GM21619 (cell line): Measurements from ENCODE around the gene ADD1.

Experiments used
- ATAC-seq: cut with Tn5 transposase; IDR thresholded peaks from one replicate; pipeline ENCODE4 v1.9.1; 2021; ENCODE audit not compliant: unreplicated experiment

ADD1 gene

DNA sequence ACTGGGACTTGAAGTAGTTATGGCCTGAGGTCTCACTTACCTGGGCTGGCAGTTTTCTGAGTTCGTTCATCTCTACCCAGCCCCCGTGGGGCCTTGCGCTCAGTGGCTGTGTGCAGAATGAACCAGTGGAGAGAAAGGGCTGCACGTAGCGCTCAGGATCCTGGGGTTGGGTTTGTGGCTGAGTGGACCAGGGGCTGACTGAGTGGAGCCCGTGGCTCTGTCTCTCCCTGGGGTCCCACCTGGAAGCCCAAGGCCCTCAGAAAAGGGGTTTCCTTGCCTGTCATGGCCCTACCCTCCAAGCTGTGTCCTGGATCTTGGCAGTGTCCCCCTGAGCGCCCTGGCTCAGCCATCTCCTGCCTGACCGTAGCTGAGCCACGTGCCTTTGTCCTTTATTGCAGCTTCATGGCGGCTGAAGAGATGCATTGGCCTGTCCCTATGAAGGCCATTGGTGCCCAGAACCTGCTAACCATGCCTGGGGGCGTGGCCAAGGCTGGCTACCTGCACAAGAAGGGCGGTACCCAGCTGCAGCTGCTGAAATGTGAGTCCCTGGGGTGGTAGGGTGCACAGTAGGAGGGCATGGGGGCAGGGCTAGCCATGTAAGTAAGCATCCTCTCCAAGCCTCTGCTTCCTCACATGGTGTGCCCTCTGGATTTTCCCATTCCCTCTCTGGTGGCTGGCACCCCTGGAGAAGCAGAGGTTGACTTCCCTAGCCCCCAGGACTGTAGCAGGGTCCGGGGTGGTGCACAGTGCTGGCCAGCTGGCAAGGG is 23.2 kb upstream of the ADD1 start:
- no peak for ATAC-seq

DNA sequence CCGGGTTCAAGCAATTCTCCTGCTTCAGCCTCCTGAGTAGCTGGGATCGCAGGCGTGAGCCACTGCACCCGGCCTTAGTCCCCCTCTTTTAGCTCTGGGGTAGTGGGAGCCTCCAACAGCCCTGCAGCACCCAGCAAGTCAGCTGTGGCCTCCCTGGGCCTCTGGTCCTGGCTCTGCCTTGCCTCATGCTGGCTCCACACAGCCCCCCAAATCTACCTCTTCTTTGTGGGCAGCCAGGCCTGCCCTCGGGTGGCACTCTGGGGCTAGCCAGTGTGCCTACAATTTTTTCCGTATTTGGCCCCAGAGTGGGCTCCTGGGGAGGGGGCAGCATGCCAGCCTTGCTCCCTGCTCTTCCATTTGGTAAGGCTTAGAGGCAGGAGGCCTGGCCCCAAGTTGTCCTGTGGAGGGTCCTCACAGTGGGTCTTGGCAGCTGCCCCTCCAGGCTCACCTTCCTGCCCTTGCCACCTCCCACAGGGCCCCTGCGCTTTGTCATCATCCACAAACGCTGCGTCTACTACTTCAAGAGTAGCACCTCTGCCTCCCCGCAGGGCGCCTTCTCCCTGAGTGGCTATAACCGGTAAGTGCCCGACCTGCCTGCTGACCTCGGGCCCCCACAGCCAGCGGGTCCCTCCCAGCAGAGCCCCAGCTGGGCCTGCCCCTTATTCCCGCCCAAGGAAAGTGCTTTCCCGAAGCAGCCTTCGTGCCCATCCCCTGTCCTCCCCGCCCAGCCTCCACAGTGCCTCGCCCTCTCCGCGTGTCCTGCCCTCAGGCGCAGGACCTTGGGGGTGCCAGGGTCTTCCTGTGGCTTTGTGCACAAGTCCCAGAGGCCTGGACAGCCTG is 21.0 kb upstream of the ADD1 start:
- no peak for ATAC-seq

- ATAC-seq, result no peak
Measured at GRCh38 chr4:2823301-2823670, 20.4 kb upstream of the ADD1 start.

- no peak for ATAC-seq
Measured at GRCh38 chr4:2823671-2824328, 19.8 kb upstream of the ADD1 start.

GRCh38 chr4:2824329-2824835 is 19.3 kb upstream of the ADD1 start:
- ATAC-seq, result no peak

GRCh38 chr4:2824836-2825381 is 18.7 kb upstream of the ADD1 start:
- no peak for ATAC-seq

- ATAC-seq, result no peak
Measured at GRCh38 chr4:2825740-2826139, 17.9 kb upstream of the ADD1 start.

GRCh38 chr4:2827071-2827873 is 16.4 kb upstream of the ADD1 start:
- no peak for ATAC-seq

GRCh38 chr4:2827874-2828751 is 15.5 kb upstream of the ADD1 start:
- no peak for ATAC-seq

DNA sequence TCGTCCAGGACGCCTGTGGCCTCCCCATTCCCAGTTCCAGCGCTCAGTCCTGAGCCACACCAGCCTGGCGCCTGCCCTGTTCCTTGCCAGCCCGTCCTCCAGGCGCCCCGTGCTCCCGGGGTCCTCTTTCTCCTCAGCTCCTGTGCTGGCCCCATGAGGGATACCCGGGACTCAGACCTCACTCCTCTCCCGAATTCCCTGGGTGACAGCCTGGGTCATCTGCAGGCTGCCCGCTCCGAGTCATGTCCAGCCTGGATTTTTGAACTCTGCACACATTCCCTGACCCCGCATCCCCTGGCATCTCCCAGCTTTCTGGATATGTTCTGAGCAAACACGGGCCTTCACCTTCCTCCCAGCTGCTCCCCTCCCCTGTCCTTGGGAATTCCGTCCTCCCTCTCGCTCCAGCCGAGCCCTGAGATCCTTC is 14.9 kb upstream of the ADD1 start:
- no peak for ATAC-seq

GRCh38 chr4:2829321-2829932 is 14.2 kb upstream of the ADD1 start:
- no peak for ATAC-seq

- ATAC-seq, result no peak
Measured at GRCh38 chr4:2829933-2830451, 13.7 kb upstream of the ADD1 start.

- no peak for ATAC-seq
Measured at GRCh38 chr4:2830632-2831610, 12.7 kb upstream of the ADD1 start.

DNA sequence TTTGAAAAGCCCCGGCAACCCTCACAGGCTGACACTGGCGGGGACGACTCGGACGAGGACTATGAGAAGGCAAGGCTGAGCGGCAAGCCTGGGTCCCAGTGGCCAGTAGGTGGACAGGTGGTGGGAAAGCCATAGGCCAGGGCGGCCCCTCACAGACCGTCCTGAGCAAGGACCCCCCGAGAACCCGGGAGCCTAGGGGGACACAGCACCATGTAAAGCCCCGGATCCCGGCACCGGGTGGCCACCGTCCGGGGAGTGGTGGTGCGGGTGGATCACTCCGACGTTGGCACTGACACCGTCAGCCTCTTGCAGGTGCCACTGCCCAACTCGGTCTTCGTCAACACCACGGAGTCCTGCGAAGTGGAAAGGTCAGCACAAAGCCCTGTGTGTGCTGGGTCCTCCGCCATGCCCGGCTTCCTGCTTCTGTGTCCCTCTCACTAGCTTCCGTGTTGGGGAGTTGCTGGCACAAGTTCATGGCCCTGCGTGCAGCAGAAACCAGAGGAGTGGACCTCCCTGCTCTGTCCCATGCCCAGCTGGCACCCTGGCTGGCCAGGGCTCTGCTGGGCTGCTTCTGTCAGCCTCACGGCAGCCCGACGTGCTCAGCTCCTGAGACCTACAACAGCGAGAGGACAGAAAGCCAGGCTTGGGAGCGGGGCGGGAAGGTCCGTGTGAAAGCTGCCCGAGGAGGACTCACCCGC is 11.9 kb upstream of the ADD1 start:
- no peak for ATAC-seq

DNA sequence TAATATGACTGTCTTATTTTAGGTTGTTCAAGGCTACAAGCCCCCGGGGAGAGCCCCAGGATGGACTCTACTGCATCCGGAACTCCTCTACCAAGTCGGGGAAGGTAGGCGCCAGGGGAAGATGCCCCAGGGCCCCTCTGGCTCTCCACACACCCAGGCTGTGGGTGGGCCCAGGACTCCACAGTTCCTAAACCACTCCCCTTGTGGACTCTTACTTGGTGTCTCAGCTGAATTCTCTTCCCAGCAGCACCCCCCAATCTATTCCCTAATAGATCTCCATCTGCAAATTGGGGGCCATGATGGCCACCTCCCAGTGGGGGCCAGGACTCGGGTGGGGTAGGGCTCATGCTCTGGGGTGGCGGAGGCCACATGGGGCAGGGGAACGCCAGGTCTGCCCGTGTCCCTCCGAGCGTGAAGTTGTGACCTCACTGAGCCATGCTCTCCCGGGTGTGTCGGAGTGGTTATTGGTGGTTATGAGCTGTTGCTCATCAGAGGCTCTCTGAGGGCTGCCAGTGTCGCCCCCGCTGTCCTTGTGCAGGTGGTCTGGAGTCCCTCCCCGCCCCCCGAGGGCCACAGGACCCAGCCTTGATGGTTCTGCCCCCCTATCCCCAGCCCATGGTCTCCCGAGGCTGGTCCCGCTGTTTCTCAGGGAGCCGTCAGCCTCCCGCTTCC is 11.2 kb upstream of the ADD1 start:
- peak; percentile 79 for ATAC-seq

DNA sequence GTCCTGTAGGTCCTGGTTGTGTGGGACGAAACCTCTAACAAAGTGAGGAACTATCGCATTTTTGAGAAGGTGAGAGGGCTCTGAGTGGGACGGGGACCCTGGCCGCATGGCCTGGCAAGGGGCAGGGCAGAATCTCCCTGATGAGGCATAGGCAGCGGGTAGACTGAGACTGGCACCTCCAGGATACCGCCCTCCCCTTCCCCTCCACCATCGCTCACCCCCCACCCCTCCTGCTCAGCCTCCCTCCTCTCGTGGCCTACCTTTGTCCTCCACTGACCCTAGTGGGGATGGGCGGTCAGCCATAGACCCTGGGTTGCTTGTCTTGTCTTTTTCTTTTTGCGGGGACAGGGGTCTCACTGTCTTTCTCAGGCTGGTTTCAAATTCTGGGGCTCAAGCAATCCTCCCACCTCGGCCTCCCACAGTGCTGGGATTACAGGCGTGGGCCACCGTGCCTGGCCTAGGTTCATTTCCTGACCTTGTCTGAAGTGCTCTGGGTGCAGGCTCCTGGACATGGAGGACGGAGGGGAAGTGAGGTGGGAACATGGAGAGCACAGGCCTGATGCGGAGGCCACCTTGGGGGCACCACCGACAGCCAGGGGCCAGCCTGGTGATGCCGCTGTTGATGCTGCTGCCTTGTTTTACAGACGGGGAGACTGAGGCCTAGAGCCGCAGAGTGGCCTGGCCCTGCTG is 10.5 kb upstream of the ADD1 start:
- no peak for ATAC-seq
